ENCODE results near the gene DDC. TPM values are rescaled to one million over a fixed set of nuclear protein-coding genes. Genes with fewer than 3 reads are reported as not detected.

Gene DDC
- polyA plus RNA-seq, 1 donor (not counting 4 experiments of a cell fraction or from before 2014, with no cell fraction given): not detected

GRCh38 chr7:50594734-50595485 is 29.7 kb upstream of the DDC start:
- Histone ChIP-seq H3K4me1 (ENCODE audit: control insufficient read depth, extremely low read depth, insufficient read depth, low read length) (no peaks in the 10 kb centered on the region), H4K20me1 (ENCODE audit: control insufficient read depth, extremely low read depth, insufficient read depth, low read length) (no peaks in the 10 kb centered on the region), H3K9me3 (ENCODE audit: control insufficient read depth, low read depth, low read length) (no peaks in the 10 kb centered on the region), H3K79me2 (ENCODE audit: control insufficient read depth, insufficient read depth, low read length) (no peaks in the 10 kb centered on the region), H3K27ac (ENCODE audit: control insufficient read depth, insufficient read depth, low read length) (no peak overlapping the region), H3K27me3 (ENCODE audit: control insufficient read depth, extremely low read depth, insufficient read depth, low read length) (no peaks in the 10 kb centered on the region), H3K4me2 (ENCODE audit: control insufficient read depth, extremely low read depth, insufficient read depth, low read depth, low read length) (no peak overlapping the region), H3K9ac (ENCODE audit: control insufficient read depth, extremely low read depth, insufficient read depth, low read length) (no peak overlapping the region), H3K9me1 (ENCODE audit: control insufficient read depth, extremely low read depth, insufficient read depth, low read length) (no peaks in the 10 kb centered on the region), H3K4me3 (ENCODE audit: control insufficient read depth in 2 of 3, extremely low read depth in 1 of 3, insufficient read depth in 2 of 3, low read depth in 1 of 3, low read length in 3 of 3) (no peak overlapping the region), H2AFZ (ENCODE audit: control insufficient read depth, low read length) (no peak overlapping the region), H3K36me3 (ENCODE audit: control insufficient read depth in 2 of 2, extremely low read depth in 1 of 2, insufficient read depth in 2 of 2, low read length in 2 of 2) (no peaks in the 10 kb centered on the region)
- dilution Hi-C loops (cut with MboI; ENCODE audit: extremely low pct_ligation_motif_present, low sequenced_read_pairs): no loop called here
- TF ChIP-seq EZH2 (IDR thresholded peaks at IDR 0.05; ENCODE audit: low read length): no peak
- TF ChIP-seq CTCF (optimal IDR thresholded peaks at IDR 0.05 in 1 of 3, IDR thresholded peaks at IDR 0.05 in 1 of 3, conservative IDR thresholded peaks at IDR 0.05 in 1 of 3; ENCODE audit: extremely low read depth in 1 of 3, insufficient read depth in 2 of 3, low read length in 3 of 3): no peak
- no peak for DNase-seq (ENCODE audit: low read depth, low spot score)
- FAIRE-seq: no peak

DNA sequence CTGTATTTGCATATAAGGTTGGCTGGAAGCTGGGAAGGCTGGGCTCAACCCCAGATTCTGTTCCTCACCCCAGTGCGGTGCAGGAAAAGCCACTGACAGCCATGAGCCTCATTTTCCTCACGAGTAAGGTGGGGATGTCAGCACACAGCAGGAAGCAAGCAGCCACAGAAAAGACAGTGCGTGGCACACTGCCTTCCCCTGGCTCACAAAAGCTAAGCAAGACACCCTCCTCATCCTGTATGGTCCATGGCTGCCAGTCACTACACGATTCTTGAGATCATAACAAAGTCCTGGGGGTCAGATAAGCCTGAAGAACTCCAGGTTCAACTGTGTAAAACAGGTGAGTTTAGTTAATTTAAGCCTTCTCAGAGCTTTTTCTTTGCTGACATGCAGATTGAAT is 28.9 kb upstream of the DDC start:
- no peaks in the 10 kb centered on the region for H3K36me3 ChIP-seq (ENCODE audit: control insufficient read depth in 2 of 2, extremely low read depth in 1 of 2, insufficient read depth in 2 of 2, low read length in 2 of 2)
- H2AFZ ChIP-seq (ENCODE audit: control insufficient read depth, low read length): no peak overlapping the region
- no peaks in the 10 kb centered on the region for H3K27me3 ChIP-seq (ENCODE audit: control insufficient read depth, extremely low read depth, insufficient read depth, low read length)
- TF ChIP-seq EZH2 (IDR thresholded peaks at IDR 0.05; ENCODE audit: low read length) (no peak), CTCF (optimal IDR thresholded peaks at IDR 0.05 in 1 of 3, IDR thresholded peaks at IDR 0.05 in 1 of 3, conservative IDR thresholded peaks at IDR 0.05 in 1 of 3; ENCODE audit: extremely low read depth in 1 of 3, insufficient read depth in 2 of 3, low read length in 3 of 3) (no peak)
- FAIRE-seq (no peak), DNase-seq (ENCODE audit: low read depth, low spot score) (no peak)
- no peaks in the 10 kb centered on the region for H3K9me3 ChIP-seq (ENCODE audit: control insufficient read depth, low read depth, low read length)
- no peaks in the 10 kb centered on the region for H4K20me1 ChIP-seq (ENCODE audit: control insufficient read depth, extremely low read depth, insufficient read depth, low read length)
- no peaks in the 10 kb centered on the region for H3K79me2 ChIP-seq (ENCODE audit: control insufficient read depth, insufficient read depth, low read length)
- no peak overlapping the region for H3K4me2 ChIP-seq (ENCODE audit: control insufficient read depth, extremely low read depth, insufficient read depth, low read depth, low read length)
- no peak overlapping the region for H3K9ac ChIP-seq (ENCODE audit: control insufficient read depth, extremely low read depth, insufficient read depth, low read length)
- no peak overlapping the region for H3K4me3 ChIP-seq (ENCODE audit: control insufficient read depth in 2 of 3, extremely low read depth in 1 of 3, insufficient read depth in 2 of 3, low read depth in 1 of 3, low read length in 3 of 3)
- no peak overlapping the region for H3K27ac ChIP-seq (ENCODE audit: control insufficient read depth, insufficient read depth, low read length)
- H3K4me1 ChIP-seq (ENCODE audit: control insufficient read depth, extremely low read depth, insufficient read depth, low read length): no peaks in the 10 kb centered on the region
- dilution Hi-C loops (cut with MboI; ENCODE audit: extremely low pct_ligation_motif_present, low sequenced_read_pairs): no loop called here
- no peaks in the 10 kb centered on the region for H3K9me1 ChIP-seq (ENCODE audit: control insufficient read depth, extremely low read depth, insufficient read depth, low read length)

Measured in keratinocyte (primary cell).